ENCODE results near the gene DTNBP1.
"Not testable (repeated sequence)": the region's sequence is repeated elsewhere in the genome, so short reads cannot be mapped to it uniquely, and the experiment has no call there.

The DTNBP1 gene

DNA sequence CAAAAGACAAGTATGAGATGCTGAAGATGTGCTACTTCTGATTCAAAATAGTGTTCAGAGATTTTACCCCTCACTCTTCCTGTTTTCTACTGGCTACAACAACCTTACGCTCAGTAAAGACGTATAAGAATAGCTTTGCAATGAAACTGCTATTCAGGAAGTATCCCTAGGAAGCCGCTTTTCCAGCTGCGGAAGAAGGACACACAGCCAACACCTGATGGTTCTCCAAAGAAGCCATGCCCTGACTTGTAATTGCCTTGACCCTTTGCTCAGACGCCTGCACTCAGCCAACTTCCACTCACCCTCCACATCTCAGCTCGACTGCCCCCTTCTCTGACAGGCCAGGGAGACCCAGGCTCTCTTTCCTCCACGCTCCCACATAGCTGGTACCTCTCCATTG, 111.6 kb downstream of the DTNBP1 start:
- Histone ChIP-seq H3K36me3 (ENCODE audit: insufficient read depth, low read depth, low read length) (no peaks in the 10 kb centered on the region), H3K27ac (ENCODE audit: low read length) (no peak overlapping the region), H3K9ac (ENCODE audit: low read depth, low read length) (no peak overlapping the region), H3K4me1 (ENCODE audit: insufficient read depth, low read length) (peaks cover 33% of the 10 kb centered on the region), H3K9me3 (ENCODE audit: insufficient read depth, low read depth, low read length) (no peaks in the 10 kb centered on the region), H3K4me3 (ENCODE audit: low read length) (no peak overlapping the region), H3K27me3 (ENCODE audit: insufficient read depth, low read length) (no peaks in the 10 kb centered on the region)

DNA sequence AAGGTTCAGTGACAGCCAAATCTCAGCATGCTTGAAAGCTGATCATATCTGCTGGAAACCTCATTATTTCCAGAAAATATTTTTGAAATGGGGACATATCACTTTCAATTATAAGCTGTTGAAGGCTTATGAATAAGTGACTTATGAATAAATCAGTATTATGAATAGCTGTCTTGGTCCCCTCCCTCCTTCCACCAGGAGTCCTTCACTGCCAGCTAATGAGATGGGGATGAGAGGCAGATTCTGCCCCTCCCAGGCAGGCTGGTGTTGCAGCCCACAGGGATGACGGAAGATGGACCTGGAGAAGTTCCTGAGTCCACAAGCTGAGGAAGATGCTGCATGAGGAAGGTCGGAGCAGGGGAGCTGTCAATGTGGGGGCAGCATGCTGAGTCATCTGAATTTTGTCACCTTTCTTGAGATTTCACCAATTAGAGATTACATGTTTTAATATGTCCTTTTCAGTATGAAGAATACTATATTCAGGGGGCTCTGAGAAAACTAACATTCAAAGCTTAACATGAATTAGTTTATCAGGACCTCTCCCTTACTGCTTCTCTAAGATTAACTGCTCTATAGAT, 112.2 kb downstream of the DTNBP1 start:
- H3K4me1 ChIP-seq (ENCODE audit: insufficient read depth, low read length) = peaks cover 31% of the 10 kb centered on the region
- no peak overlapping the region for H3K4me3 ChIP-seq (ENCODE audit: low read length)
- H3K27ac ChIP-seq (ENCODE audit: low read length) = no peak overlapping the region
- H3K9ac ChIP-seq (ENCODE audit: low read depth, low read length) = no peak overlapping the region
- H3K36me3 ChIP-seq (ENCODE audit: insufficient read depth, low read depth, low read length) = no peaks in the 10 kb centered on the region
- H3K27me3 ChIP-seq (ENCODE audit: insufficient read depth, low read length) = no peaks in the 10 kb centered on the region
- no peaks in the 10 kb centered on the region for H3K9me3 ChIP-seq (ENCODE audit: insufficient read depth, low read depth, low read length)

DNA sequence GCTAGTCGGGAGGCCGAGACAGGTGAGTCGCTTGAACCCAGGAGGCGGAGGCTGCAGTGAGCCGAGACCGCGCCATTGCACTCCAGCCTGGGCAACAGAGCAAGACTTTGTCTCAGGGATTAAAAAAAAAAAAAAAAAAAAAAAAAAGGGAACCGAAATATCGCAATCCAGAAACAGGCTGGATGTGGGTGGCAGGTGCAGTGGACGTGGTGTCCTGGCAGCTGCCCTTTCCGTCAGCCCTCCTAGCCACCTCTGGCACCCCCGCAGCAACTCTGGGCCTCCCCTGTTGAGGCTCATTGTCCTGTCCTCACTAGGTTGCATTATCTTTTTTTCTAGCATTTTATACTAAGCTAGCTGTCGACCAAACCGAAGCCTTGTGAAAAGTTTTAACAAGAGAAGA, 113.5 kb downstream of the DTNBP1 start:
- no peak overlapping the region for H3K27ac ChIP-seq (ENCODE audit: low read length)
- H3K9me3 ChIP-seq (ENCODE audit: insufficient read depth, low read depth, low read length) = no peaks in the 10 kb centered on the region
- H3K9ac ChIP-seq (ENCODE audit: low read depth, low read length) = no peak overlapping the region
- no peaks in the 10 kb centered on the region for H3K27me3 ChIP-seq (ENCODE audit: insufficient read depth, low read length)
- H3K4me1 ChIP-seq (ENCODE audit: insufficient read depth, low read length) = peaks cover 27% of the 10 kb centered on the region
- H3K36me3 ChIP-seq (ENCODE audit: insufficient read depth, low read depth, low read length) = no peaks in the 10 kb centered on the region
- no peak overlapping the region for H3K4me3 ChIP-seq (ENCODE audit: low read length)

DNA sequence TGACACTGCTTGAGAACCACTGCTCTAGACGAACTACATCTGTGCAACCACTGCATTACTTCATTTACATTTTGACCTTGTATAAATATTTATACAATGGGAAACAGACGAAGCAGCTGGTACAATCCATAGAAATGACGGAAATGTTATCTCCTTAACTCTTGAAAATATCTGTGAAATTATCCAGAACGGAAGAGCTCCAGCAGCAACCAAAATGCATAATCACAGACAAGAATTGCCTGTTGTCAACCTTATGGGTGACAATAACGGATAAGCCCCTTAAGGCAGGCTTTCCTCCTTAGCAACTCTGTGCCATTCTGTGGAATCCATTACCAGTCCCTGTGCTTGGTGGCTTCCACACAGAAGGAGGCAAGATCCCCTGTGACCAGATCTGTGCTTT, 115.4 kb downstream of the DTNBP1 start:
- H3K27me3 ChIP-seq (ENCODE audit: insufficient read depth, low read length) = no peaks in the 10 kb centered on the region
- no peak overlapping the region for H3K4me3 ChIP-seq (ENCODE audit: low read length)
- H3K36me3 ChIP-seq (ENCODE audit: insufficient read depth, low read depth, low read length) = no peaks in the 10 kb centered on the region
- H3K9me3 ChIP-seq (ENCODE audit: insufficient read depth, low read depth, low read length) = no peaks in the 10 kb centered on the region
- H3K27ac ChIP-seq (ENCODE audit: low read length) = no peak overlapping the region
- peaks cover 18% of the 10 kb centered on the region for H3K4me1 ChIP-seq (ENCODE audit: insufficient read depth, low read length)
- H3K9ac ChIP-seq (ENCODE audit: low read depth, low read length) = no peak overlapping the region

DNA sequence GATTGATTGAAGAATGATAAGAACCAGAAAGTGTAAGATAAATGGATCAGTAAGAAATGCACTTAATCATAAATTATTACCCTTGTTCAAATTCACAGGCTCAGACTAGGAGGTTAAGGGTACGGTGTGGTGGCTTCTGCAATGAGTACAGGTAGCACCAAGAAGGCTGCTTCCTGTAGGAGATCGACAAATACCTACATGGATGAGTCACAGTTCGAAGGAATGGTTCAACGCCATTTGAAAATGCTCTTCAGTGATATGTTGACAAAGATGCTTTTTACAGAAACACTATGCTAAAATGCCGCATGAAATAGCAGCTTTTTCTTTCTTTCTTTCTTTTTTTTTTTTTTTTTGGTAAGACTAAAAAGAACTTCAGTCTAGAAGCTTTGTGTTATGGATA, 116.2 kb downstream of the DTNBP1 start:
- no peaks in the 10 kb centered on the region for H3K27me3 ChIP-seq (ENCODE audit: insufficient read depth, low read length)
- no peak overlapping the region for H3K9ac ChIP-seq (ENCODE audit: low read depth, low read length)
- no peak overlapping the region for H3K4me3 ChIP-seq (ENCODE audit: low read length)
- H3K27ac ChIP-seq (ENCODE audit: low read length) = no peak overlapping the region
- H3K4me1 ChIP-seq (ENCODE audit: insufficient read depth, low read length) = peaks cover 16% of the 10 kb centered on the region
- H3K36me3 ChIP-seq (ENCODE audit: insufficient read depth, low read depth, low read length) = no peaks in the 10 kb centered on the region
- H3K9me3 ChIP-seq (ENCODE audit: insufficient read depth, low read depth, low read length) = no peaks in the 10 kb centered on the region

DNA sequence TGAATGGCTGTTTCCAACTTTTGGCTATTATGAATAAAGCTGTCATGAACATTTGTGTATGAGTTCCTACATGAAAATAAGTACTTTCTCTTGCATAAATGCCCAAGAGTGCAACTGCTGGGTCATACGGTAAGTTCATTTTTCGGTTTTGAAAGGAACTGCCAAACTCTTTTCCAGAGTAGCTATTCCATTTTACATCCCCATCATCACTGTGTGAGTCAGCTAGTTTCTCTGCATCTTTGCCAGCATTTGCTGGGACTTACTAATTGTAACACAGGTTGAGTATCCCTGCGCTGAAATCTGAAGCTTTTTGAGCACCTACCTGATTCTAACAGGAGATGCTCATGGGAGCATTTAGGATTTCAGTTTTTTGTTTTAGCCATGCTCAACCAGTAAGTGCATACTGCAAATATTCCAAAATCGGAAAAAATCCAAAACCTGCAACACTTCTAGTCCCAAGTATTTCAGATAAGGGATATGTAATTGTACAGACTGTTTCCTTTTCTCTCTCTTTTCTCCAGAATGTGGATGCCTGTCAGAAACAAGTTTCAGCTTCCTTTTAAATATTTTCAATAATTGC, 118.4 kb downstream of the DTNBP1 start:
- Histone ChIP-seq H3K27me3 (ENCODE audit: insufficient read depth, low read length) (no peaks in the 10 kb centered on the region), H3K9ac (ENCODE audit: low read depth, low read length) (no peak overlapping the region), H3K9me3 (ENCODE audit: insufficient read depth, low read depth, low read length) (no peaks in the 10 kb centered on the region), H3K27ac (ENCODE audit: low read length) (no peak overlapping the region), H3K36me3 (ENCODE audit: insufficient read depth, low read depth, low read length) (no peaks in the 10 kb centered on the region), H3K4me3 (ENCODE audit: low read length) (no peak overlapping the region), H3K4me1 (ENCODE audit: insufficient read depth, low read length) (peaks cover 4% of the 10 kb centered on the region; the same call in 1 of the 2 replicates)

DNA sequence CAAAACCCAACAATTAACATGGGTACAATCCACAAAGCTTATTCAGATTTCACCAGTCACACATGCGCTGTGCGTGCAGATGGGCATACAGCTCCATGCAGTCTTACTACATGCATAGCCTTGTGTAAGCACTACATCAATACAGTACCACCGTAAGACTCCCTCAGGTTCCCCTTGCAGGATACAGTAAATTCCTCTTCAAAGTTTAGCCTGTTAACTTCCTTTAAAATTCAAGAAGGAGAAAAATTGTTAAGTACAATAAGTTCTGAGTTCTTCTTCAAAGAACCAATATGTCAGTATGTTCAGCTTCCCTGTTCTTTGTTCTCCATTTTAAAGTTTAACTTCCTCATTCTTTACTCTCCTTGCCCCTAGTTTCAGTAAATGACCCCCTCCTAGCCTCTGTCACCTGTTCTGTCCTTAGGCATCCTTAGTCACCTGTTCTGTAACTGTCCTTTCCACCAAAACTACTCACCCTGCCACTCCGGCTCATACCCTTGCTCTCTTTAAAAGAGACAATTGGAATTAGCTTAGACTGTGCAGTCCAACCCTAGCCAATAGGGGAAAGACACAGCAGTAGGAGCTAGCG, 119.4 kb downstream of the DTNBP1 start:
- not testable (repeated sequence) for H3K4me3 ChIP-seq (ENCODE audit: low read length); H3K27ac ChIP-seq (ENCODE audit: low read length); H3K9ac ChIP-seq (ENCODE audit: low read depth, low read length); H3K36me3 ChIP-seq (ENCODE audit: insufficient read depth, low read depth, low read length); H3K4me1 ChIP-seq (ENCODE audit: insufficient read depth, low read length); H3K9me3 ChIP-seq (ENCODE audit: insufficient read depth, low read depth, low read length); H3K27me3 ChIP-seq (ENCODE audit: insufficient read depth, low read length)

DNA sequence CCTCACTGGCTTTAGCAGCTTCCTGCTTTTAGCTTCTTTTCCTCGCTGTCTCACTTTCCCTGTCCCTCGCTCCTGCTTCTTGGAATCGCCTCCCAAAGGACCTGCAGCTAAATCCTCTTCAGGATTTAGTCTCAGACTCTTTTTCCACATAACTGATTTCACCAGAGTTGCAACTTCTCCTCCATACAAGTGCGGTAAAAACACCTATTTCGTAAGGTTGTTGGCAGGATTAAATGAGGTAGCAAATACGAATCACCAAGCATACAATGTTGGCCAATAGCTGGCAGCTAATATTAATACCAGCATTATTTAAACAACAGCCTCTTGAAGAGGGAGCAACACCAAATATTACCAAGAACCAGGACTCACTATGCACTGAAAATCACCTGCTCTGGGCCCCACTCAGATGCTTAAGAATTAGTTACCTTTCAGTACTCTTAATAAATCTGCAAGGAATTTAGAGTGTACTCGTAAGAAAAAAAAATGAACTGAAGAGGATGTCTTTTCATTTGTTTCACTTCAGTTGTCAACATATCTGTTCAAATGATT, 123.0 kb downstream of the DTNBP1 start:
- no peak overlapping the region for H3K9ac ChIP-seq (ENCODE audit: low read depth, low read length)
- H3K27me3 ChIP-seq (ENCODE audit: insufficient read depth, low read length) = no peaks in the 10 kb centered on the region
- H3K9me3 ChIP-seq (ENCODE audit: insufficient read depth, low read depth, low read length) = no peaks in the 10 kb centered on the region
- H3K4me3 ChIP-seq (ENCODE audit: low read length) = no peak overlapping the region
- H3K4me1 ChIP-seq (ENCODE audit: insufficient read depth, low read length) = no peaks in the 10 kb centered on the region
- no peak overlapping the region for H3K27ac ChIP-seq (ENCODE audit: low read length)
- H3K36me3 ChIP-seq (ENCODE audit: insufficient read depth, low read depth, low read length) = no peaks in the 10 kb centered on the region

DNA sequence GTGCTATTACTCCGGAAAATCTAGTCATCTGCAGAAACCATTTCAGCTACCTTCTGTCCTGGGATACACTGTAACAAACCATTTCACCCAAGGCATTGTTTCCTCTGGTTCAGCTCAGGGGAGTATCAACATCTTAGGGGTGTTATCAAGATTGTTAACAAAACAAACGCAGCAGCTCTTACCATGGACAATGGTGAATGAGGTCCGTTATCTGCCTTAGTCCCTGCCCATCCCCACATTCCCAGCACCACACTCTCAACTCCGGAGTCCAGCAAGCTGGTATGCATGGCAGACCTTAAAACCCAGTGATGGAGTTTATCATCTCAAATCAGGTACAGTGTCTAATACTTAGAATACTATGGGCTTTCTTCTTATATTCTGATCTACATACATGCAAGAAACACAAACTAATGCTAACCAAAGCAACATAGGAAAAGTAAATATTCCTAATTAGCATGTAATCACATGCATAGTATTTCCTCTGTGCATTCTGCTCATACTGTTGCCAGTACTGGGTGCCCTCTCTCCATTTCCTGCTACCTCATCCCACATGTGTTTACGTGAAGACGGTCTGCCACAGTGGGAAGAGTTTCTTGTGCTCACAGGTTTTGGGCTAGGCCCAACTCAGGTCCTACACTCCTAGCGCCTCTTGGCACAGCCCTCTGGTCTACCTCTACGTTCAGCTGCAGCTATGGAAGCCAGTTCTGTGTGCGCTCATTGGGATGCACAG, 123.9 kb downstream of the DTNBP1 start:
- no peak overlapping the region for H3K9ac ChIP-seq (ENCODE audit: low read depth, low read length)
- no peaks in the 10 kb centered on the region for H3K27me3 ChIP-seq (ENCODE audit: insufficient read depth, low read length)
- no peaks in the 10 kb centered on the region for H3K4me1 ChIP-seq (ENCODE audit: insufficient read depth, low read length)
- H3K27ac ChIP-seq (ENCODE audit: low read length) = no peak overlapping the region
- no peaks in the 10 kb centered on the region for H3K36me3 ChIP-seq (ENCODE audit: insufficient read depth, low read depth, low read length)
- no peaks in the 10 kb centered on the region for H3K9me3 ChIP-seq (ENCODE audit: insufficient read depth, low read depth, low read length)
- no peak overlapping the region for H3K4me3 ChIP-seq (ENCODE audit: low read length)

DNA sequence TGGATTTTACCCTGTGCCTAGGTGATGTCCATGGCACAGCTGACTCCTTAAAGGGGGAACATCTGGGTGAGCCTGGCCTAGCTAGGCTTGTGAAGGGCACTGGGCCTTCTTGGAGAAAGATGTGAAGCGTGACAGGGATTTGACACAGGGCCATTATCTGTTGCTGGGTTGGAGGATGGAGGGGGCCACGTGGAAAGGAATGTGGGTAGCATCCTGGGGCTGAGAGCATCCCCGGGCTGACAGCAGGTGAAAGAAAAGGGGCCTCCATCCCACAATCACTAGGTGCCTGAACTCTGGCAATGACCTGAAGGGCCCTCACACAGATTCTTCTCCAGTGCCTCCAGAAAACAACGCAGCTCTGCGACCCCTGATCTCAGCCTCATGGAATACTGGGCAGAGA, 124.7 kb downstream of the DTNBP1 start:
- H3K27ac ChIP-seq (ENCODE audit: low read length) = no peak overlapping the region
- no peak overlapping the region for H3K4me3 ChIP-seq (ENCODE audit: low read length)
- H3K9me3 ChIP-seq (ENCODE audit: insufficient read depth, low read depth, low read length) = no peaks in the 10 kb centered on the region
- no peaks in the 10 kb centered on the region for H3K4me1 ChIP-seq (ENCODE audit: insufficient read depth, low read length)
- H3K36me3 ChIP-seq (ENCODE audit: insufficient read depth, low read depth, low read length) = no peaks in the 10 kb centered on the region
- H3K9ac ChIP-seq (ENCODE audit: low read depth, low read length) = no peak overlapping the region
- no peaks in the 10 kb centered on the region for H3K27me3 ChIP-seq (ENCODE audit: insufficient read depth, low read length)

DNA sequence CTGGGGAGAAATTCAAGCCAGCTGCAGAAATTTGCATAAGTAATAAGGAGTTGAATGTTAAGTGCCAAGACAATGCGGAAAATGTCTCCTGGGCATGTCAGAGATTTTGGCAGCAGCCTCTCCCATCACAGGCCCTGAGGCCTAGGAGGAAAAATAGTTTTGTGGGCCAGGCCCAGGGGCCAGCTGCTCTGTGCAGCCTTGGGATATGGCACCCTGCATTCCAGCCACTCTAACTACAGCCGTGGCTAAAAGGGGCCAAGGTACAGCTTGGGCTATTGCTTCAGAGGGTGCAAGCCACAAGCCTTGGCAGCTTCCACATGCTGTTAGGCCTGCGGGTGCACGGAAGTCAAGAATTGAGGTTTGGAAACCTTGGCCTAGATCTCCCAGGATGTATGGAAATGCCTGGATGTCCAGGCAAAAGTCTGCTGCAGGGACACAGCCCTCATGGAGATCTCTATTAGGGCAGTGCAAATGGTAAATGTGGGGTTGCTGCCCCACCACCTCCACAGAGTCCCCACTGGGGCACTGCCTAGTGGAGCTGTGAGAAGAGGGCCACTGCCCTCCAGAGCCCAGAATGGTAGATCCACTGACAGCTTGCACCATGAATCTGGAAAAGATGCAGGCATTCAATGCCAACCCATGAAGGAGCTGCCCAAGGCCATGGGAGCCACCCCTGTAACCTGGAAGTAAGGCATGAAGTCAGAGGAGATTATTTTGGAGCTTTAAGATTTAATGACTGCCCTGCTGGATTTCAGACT, 126.5 kb downstream of the DTNBP1 start:
- H3K27ac ChIP-seq (ENCODE audit: low read length) = no peak overlapping the region

More for the DNA sequence above, 126.5 kb downstream of the DTNBP1 start:
- no peaks in the 10 kb centered on the region for H3K9me3 ChIP-seq (ENCODE audit: insufficient read depth, low read depth, low read length)
- no peaks in the 10 kb centered on the region for H3K4me1 ChIP-seq (ENCODE audit: insufficient read depth, low read length)
- no peak overlapping the region for H3K4me3 ChIP-seq (ENCODE audit: low read length)
- H3K27me3 ChIP-seq (ENCODE audit: insufficient read depth, low read length) = no peaks in the 10 kb centered on the region
- H3K36me3 ChIP-seq (ENCODE audit: insufficient read depth, low read depth, low read length) = no peaks in the 10 kb centered on the region
- no peak overlapping the region for H3K9ac ChIP-seq (ENCODE audit: low read depth, low read length)

Data from iPS-20b (cell line).